Measurements from ENCODE around the gene ALKBH2.

GRCh38 chr12:109100741-109101140 lies 7.5 kb upstream of the ALKBH2 start:
- TF ChIP-seq POLR2A (IDR thresholded peaks at IDR 0.05; ENCODE audit: low read length) (no peak), GATA1 (IDR thresholded peaks at IDR 0.05; ENCODE audit: low read depth, low read length) (no peak)
